ENCODE data around the gene EIF4G1. TPM values are rescaled to one million over a fixed set of nuclear protein-coding genes. Genes with fewer than 3 reads are reported as not detected.
A peak's percentile ranks its signal among the peaks of the same experiment; 100 is the strongest.

Gene EIF4G1
- total and polyA plus RNA-seq, 2 of the 4 experiments (the other 2 are of a cell fraction) = 225 to 274 TPM

DNA sequence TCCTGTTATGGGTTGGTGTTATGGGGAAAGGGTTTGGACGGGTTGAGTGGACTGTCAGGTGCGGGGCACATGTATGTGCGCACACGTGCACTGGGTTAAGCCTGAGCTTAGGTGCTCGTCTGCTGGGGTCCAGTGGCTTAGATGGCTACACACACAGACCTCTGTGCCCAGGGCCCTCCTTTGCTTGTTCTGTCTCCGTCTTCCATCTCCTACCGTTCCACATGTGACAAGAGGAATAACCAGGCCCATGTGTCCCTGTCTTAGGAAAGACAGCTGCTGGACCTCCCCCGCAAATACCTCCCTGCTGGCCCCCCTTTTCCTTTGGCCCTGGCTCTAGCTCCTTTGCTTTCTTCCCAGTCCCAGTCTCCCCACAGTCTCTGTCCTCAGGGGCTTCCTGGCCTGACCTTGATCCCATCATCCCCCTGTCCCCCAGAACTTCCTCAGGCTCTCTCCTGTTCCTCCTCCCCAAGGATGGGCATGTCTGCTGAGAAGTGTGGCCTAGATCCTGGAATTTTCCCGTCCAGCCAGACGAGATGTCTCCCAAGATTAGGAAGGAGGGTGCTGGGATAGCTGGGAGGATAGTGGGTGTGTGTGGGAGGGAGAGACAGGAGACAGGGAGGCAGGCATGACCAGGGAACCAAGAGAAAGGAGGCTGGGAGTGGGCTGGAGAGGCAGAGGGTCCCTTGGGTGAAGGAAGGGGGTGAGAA lies 64.4 kb downstream of the EIF4G1 start:
- Histone ChIP-seq H3K4me2 (ENCODE audit: low read depth, low read length) (no peak overlapping the region; the same call in 1 of the 2 replicates), H3K27ac (ENCODE audit: insufficient read depth, low read length) (no peak overlapping the region), H3K23ac (ENCODE audit: low read depth, low read length) (no peak overlapping the region), H2BK120ac (ENCODE audit: low read depth, low read length) (no peak overlapping the region), H3K9ac (ENCODE audit: low read depth, low read length) (no peak overlapping the region), H3K9me1 (ENCODE audit: insufficient read depth, low read length) (no peaks in the 10 kb centered on the region), H3K27me3 (ENCODE audit: control insufficient read depth, insufficient read depth, low read length) (peaks cover 76% of the 10 kb centered on the region), H4K5ac (ENCODE audit: low read depth, low read length) (no peak overlapping the region), H4K91ac (ENCODE audit: insufficient read depth, low read depth, low read length) (no peak overlapping the region), H2BK5ac (ENCODE audit: low read depth, low read length, poor library complexity, severe bottlenecking) (no peak overlapping the region), H3K56ac (ENCODE audit: extremely low read depth, insufficient read depth, low read length) (no peak overlapping the region), H4K8ac (ENCODE audit: low read depth in 2 of 2, low read length in 2 of 2) (no peak overlapping the region), H3K9me3 (ENCODE audit: control insufficient read depth, insufficient read depth, low read length) (no peaks in the 10 kb centered on the region), H4K20me1 (ENCODE audit: insufficient read depth, low read length) (no peaks in the 10 kb centered on the region), H3K79me1 (ENCODE audit: low read depth in 1 of 2, low read length in 2 of 2) (no peaks in the 10 kb centered on the region), H2AK9ac (replicated peaks; ENCODE audit: low read depth, low read length, poor library complexity) (no peak overlapping the region), H3K14ac (replicated peaks; ENCODE audit: low read depth, low read length) (no peak overlapping the region), H3K18ac (ENCODE audit: low read depth, low read length) (no peak overlapping the region), H2AFZ (replicated peaks; ENCODE audit: low read length, poor library complexity) (peak overlapping the region; percentile 16), H3K4me1 (ENCODE audit: control insufficient read depth, insufficient read depth, low read length) (peaks cover 2% of the 10 kb centered on the region; the same call in 1 of the 2 replicates), H2AK5ac (ENCODE audit: low read depth, low read length) (no peak overlapping the region), H3K4ac (ENCODE audit: low read depth, low read length) (no peak overlapping the region), H2BK20ac (ENCODE audit: low read depth, low read length) (no peak overlapping the region), H2BK15ac (ENCODE audit: low read depth, low read length) (no peak overlapping the region), H3K4me3 (ENCODE audit: insufficient read depth, low read depth, low read length) (no peak overlapping the region), H3K36me3 (ENCODE audit: control insufficient read depth, insufficient read depth, low read length) (no peaks in the 10 kb centered on the region)
- intact Hi-C loops (cut with micrococcal nuclease) (no loop called here), dilution Hi-C loops (cut with HindIII; ENCODE audit: low sequenced_read_pairs, unreplicated experiment) (no loop called here), in situ Hi-C loops (cut with MboI; ENCODE audit: low sequenced_read_pairs) (loop anchor here (10.0 kb wide), 2 partner anchors 396 to 426 kb away; no protein-coding TSS in a partner anchor)
- TF ChIP-seq RAD21 (IDR thresholded peaks at IDR 0.05; ENCODE audit: low read length) (no peak), NFE2L2 (IDR thresholded peaks at IDR 0.05; ENCODE audit: low read depth, low read length) (no peak), POLR2A (IDR thresholded peaks at IDR 0.05; ENCODE audit: low read depth, low read length) (no peak), CHD1 (IDR thresholded peaks at IDR 0.05; ENCODE audit: low read depth, low read length) (no peak), RFX5 (IDR thresholded peaks at IDR 0.05; ENCODE audit: low read depth, low read length) (no peak), BHLHE40 (IDR thresholded peaks at IDR 0.05; ENCODE audit: low read depth, low read length) (no peak), MXI1 (IDR thresholded peaks at IDR 0.05; ENCODE audit: borderline replicate concordance, low read depth, low read length) (no peak), RCOR1 (IDR thresholded peaks at IDR 0.05; ENCODE audit: insufficient replicate concordance, low read length) (no peak), FOS (IDR thresholded peaks at IDR 0.05; ENCODE audit: low read depth, low read length) (no peak), MAZ (IDR thresholded peaks at IDR 0.05; ENCODE audit: borderline replicate concordance, low read depth, low read length) (no peak), CEBPB (IDR thresholded peaks at IDR 0.05; ENCODE audit: low read depth, low read length) (no peak), SMC3 (IDR thresholded peaks at IDR 0.05; ENCODE audit: low read depth, low read length) (no peak), MAFK (IDR thresholded peaks at IDR 0.05; ENCODE audit: low read depth, low read length) (no peak), CTCF (conservative IDR thresholded peaks at IDR 0.05; ENCODE audit: low read depth, low read length) (no peak)
- TF ChIP-seq, protein P1, sequence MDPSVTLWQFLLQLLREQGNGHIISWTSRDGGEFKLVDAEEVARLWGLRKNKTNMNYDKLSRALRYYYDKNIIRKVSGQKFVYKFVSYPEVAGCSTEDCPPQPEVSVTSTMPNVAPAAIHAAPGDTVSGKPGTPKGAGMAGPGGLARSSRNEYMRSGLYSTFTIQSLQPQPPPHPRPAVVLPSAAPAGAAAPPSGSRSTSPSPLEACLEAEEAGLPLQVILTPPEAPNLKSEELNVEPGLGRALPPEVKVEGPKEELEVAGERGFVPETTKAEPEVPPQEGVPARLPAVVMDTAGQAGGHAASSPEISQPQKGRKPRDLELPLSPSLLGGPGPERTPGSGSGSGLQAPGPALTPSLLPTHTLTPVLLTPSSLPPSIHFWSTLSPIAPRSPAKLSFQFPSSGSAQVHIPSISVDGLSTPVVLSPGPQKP (IDR thresholded peaks at IDR 0.05; ENCODE audit: borderline replicate concordance, low read depth, low read length) = no peak
- TF ChIP-seq, protein P2, sequence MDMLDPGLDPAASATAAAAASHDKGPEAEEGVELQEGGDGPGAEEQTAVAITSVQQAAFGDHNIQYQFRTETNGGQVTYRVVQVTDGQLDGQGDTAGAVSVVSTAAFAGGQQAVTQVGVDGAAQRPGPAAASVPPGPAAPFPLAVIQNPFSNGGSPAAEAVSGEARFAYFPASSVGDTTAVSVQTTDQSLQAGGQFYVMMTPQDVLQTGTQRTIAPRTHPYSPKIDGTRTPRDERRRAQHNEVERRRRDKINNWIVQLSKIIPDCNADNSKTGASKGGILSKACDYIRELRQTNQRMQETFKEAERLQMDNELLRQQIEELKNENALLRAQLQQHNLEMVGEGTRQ (IDR thresholded peaks at IDR 0.05; ENCODE audit: low read depth, low read length) = no peak
- POLR2A ChIA-PET (ENCODE audit: unreplicated experiment) = no interaction called here
- WGBS, 2 experiments (ENCODE audit: extremely low coverage in 2 of 2, insufficient read length in 1 of 2) = 100% methylated on average over 1 of the region's 10 CpGs; no CpG with 5 or more reads in 1 of the 2 experiments
- CTCF ChIA-PET = no interaction called here
- ATAC-seq (ENCODE audit: low read depth) = no peak
- BruUV-seq (replicated peaks) = no TSS peak
- no peak for DNase-seq

All from IMR-90 (cell line).